ENCODE results near the gene ERFL. TPM values are rescaled to one million over a fixed set of nuclear protein-coding genes. Genes with fewer than 3 reads are reported as not detected.

The ERFL gene
- total RNA-seq, 1 donor from 2014 or later: not detected

DNA sequence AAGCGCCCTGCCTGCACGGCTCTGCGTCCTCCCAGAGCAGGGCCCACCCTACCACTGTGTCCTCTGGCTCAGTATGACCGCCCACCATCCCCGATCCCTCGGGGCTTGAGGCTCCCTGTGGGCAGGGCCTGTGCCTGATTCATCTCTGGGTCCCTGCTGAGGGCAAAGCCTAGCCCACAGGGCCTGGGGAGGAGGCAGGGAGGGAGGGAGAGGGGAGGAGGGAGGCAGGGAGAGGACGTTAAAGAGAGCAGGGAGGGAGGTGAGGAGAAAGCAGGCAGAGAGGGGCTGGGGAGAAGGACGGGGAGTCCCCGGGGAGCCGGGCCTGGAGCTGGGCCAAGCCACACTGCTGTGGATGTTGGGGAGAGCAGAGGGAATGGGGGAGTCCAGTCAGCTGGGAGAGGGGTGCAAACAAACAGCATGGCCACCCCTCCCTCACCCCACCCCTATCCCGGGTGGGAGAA lies 4.0 kb upstream of the ERFL start:
- TF ChIP-seq, protein P1, sequence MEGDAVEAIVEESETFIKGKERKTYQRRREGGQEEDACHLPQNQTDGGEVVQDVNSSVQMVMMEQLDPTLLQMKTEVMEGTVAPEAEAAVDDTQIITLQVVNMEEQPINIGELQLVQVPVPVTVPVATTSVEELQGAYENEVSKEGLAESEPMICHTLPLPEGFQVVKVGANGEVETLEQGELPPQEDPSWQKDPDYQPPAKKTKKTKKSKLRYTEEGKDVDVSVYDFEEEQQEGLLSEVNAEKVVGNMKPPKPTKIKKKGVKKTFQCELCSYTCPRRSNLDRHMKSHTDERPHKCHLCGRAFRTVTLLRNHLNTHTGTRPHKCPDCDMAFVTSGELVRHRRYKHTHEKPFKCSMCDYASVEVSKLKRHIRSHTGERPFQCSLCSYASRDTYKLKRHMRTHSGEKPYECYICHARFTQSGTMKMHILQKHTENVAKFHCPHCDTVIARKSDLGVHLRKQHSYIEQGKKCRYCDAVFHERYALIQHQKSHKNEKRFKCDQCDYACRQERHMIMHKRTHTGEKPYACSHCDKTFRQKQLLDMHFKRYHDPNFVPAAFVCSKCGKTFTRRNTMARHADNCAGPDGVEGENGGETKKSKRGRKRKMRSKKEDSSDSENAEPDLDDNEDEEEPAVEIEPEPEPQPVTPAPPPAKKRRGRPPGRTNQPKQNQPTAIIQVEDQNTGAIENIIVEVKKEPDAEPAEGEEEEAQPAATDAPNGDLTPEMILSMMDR (IDR thresholded peaks at IDR 0.05): no peak
- intact Hi-C loops (cut with DNase I): no loop called here
- Histone ChIP-seq H3K4me1 (peaks cover 0 to 11% of the 10 kb centered on the region in 2 donors), H3K4me3 (no peak overlapping the region), H3K9me3 (no peaks in the 10 kb centered on the region), H3K27me3 (peaks cover 47% of the 10 kb centered on the region), H3K27ac (no peak overlapping the region), H3K36me3 (no peaks in the 10 kb centered on the region)
- DNase-seq (ENCODE audit: low spot score in 2 of 2): no peak

- TF ChIP-seq, protein P1 (IDR thresholded peaks at IDR 0.05): no peak
- Histone ChIP-seq H3K36me3 (no peaks in the 10 kb centered on the region), H3K9me3 (no peaks in the 10 kb centered on the region), H3K4me3 (no peak overlapping the region), H3K27me3 (peaks cover 47% of the 10 kb centered on the region), H3K4me1 (peaks cover 0 to 11% of the 10 kb centered on the region in 2 donors), H3K27ac (no peak overlapping the region)
- intact Hi-C loops (cut with DNase I): no loop called here
- DNase-seq (ENCODE audit: low spot score in 2 of 2): no peak
Observed at GRCh38 chr19:41930926-41931592, 2.8 kb upstream of the ERFL start.

DNA sequence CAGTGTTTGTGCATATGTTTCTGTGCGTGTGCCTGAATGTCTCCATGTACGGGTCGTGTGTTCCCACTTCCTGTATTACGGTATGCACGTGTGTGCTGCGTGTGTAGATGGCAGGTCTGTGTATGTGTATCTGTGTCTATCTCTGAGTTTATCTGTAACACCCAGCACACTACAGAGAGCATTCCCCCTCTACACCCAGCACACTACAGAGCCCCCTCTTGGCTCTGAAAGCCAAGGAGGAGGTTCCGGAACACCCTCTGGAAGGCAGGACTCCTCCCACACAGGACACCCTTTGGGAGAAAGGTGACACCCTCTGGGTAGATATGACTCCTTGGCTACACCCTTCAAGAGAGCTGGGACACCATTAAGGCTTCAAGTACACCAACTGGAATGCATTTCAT lies 2.1 kb upstream of the ERFL start:
- no peak for DNase-seq (ENCODE audit: low spot score in 2 of 2)
- H3K4me3 ChIP-seq: no peak overlapping the region
- H3K27me3 ChIP-seq: peaks cover 47% of the 10 kb centered on the region
- intact Hi-C loops (cut with DNase I): no loop called here
- no peaks in the 10 kb centered on the region for H3K36me3 ChIP-seq
- H3K9me3 ChIP-seq: no peaks in the 10 kb centered on the region
- TF ChIP-seq, protein P1 (IDR thresholded peaks at IDR 0.05): no peak
- H3K27ac ChIP-seq: no peak overlapping the region
- H3K4me1 ChIP-seq: peaks cover 0 to 11% of the 10 kb centered on the region in 2 donors

DNA sequence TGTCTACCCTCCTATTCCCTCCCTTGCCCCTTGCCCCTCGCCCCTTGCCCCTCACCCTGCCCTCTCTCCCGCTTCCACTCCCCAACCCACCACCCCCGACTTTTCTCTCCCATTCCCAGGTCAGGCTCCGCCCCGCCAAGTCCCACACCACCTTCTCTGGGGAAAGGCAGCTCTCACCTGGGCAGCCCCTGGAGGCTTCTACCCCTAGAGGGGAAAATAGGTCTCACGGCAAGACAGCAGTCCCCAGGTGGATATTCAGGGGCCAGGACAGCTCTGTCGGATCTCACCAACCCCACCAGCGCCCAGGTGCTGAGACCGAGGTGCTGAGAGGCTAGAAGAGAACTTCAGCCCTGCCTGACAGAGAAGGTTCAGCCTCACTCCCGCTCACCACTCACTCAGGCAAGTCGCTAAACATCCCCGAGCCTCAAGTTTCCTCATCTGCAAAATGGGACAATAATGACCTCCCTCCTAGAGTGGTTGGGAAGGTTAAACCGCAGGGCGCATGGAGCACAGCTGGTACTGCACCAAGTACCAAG lies 1.4 kb upstream of the ERFL start:
- H3K9me3 ChIP-seq: no peaks in the 10 kb centered on the region
- intact Hi-C loops (cut with DNase I): no loop called here
- no peak for DNase-seq (ENCODE audit: low spot score in 2 of 2)
- H3K27ac ChIP-seq: no peak overlapping the region
- TF ChIP-seq, protein P1 (IDR thresholded peaks at IDR 0.05): no peak
- H3K36me3 ChIP-seq: no peaks in the 10 kb centered on the region
- peaks cover 47% of the 10 kb centered on the region for H3K27me3 ChIP-seq
- H3K4me1 ChIP-seq: peaks cover 0 to 11% of the 10 kb centered on the region in 2 donors
- no peak overlapping the region for H3K4me3 ChIP-seq

- peaks cover 47% of the 10 kb centered on the region for H3K27me3 ChIP-seq
- no peaks in the 10 kb centered on the region for H3K9me3 ChIP-seq
- intact Hi-C loops (cut with DNase I): no loop called here
- no peaks in the 10 kb centered on the region for H3K36me3 ChIP-seq
- H3K4me1 ChIP-seq: peaks cover 0 to 11% of the 10 kb centered on the region in 2 donors
- no peak for DNase-seq (ENCODE audit: low spot score in 2 of 2)
- no peak overlapping the region for H3K27ac ChIP-seq
- TF ChIP-seq, protein P1 (IDR thresholded peaks at IDR 0.05): no peak
- peak overlapping the region; percentile 48 to 61 for H3K4me3 ChIP-seq
Observed at GRCh38 chr19:41928754-41929535, 696 bp upstream of the ERFL start.

Data from ascending aorta (tissue), 2 donors.